ENCODE measurements around the gene RABL6.
"Not testable (repeated sequence)": the region's sequence is repeated elsewhere in the genome, so short reads cannot be mapped to it uniquely, and the experiment has no call there.

RABL6 gene

GRCh38 chr9:136793086-136793946 lies 14.4 kb upstream of the RABL6 start:
- Histone ChIP-seq H3K9me3 (ENCODE audit: low read length) (no peaks in the 10 kb centered on the region), H3K4me1 (ENCODE audit: insufficient read depth, low read length) (peaks cover 22% of the 10 kb centered on the region), H3K27me3 (ENCODE audit: insufficient read depth, low read length) (no peaks in the 10 kb centered on the region), H3K4me3 (ENCODE audit: low read length) (no peak overlapping the region), H3K36me3 (ENCODE audit: insufficient read depth, low read length) (peaks cover 13% of the 10 kb centered on the region), H2AFZ (ENCODE audit: low read depth, low read length) (no peak overlapping the region)

DNA sequence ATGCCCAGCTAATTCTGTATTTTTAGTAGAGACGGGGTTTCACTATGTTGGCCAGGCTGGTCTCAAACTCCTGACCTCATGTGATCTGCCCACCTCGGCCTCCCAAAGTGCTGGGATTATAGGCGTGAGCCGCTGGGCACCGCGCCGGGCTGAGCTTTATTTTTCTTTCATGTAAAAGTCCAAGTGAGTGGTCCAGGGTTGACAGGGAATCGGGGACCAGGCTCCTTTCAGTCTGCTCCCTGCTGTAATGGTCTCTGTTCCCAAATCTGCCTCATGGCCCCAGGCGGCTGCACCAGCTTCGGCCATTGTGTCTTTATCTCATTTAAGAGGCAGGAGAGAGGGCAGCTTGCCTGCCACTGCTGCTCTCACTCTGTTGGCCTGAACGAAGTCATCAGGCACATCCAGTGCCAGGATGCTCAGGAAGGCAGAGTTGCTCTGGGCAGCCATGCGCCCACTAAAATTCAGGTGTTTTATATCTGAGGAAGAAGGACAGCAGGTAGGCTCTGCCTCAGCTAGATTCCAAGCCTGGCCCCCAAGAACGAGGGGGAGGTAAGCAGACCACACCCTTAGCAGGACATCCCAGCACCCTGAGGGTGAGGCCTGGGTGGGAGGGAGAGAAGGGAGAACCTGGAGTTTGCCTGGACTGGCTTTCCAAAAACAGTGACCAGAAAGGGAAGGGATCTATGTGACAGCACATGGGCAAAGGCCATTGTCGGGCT lies 13.3 kb upstream of the RABL6 start:
- H3K4me3 ChIP-seq (ENCODE audit: low read length): no peak overlapping the region
- H3K36me3 ChIP-seq (ENCODE audit: insufficient read depth, low read length): peaks cover 13% of the 10 kb centered on the region
- H3K27me3 ChIP-seq (ENCODE audit: insufficient read depth, low read length): no peaks in the 10 kb centered on the region
- H3K4me1 ChIP-seq (ENCODE audit: insufficient read depth, low read length): peaks cover 22% of the 10 kb centered on the region
- no peak overlapping the region for H2AFZ ChIP-seq (ENCODE audit: low read depth, low read length)
- H3K9me3 ChIP-seq (ENCODE audit: low read length): no peaks in the 10 kb centered on the region

DNA sequence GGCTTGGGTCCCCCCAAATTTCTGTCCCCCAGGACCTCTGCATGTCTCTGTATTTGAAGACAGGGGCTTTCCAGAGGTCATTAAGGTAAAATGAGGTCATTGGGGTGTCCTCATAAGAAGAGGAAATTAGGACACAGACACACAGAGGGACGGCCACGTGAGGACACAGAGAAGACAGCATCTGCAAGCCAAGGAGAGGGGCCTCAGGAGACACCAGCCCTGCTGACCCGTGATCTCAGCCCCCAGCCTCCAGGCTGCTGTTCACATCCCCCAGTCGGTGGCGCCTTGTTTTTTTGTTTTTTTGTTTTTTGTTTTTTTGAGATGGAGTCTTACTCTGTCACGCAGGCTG lies 12.8 kb upstream of the RABL6 start:
- peaks cover 26% of the 10 kb centered on the region for H3K4me1 ChIP-seq (ENCODE audit: insufficient read depth, low read length)
- no peaks in the 10 kb centered on the region for H3K9me3 ChIP-seq (ENCODE audit: low read length)
- no peak overlapping the region for H3K4me3 ChIP-seq (ENCODE audit: low read length)
- H3K36me3 ChIP-seq (ENCODE audit: insufficient read depth, low read length): peaks cover 13% of the 10 kb centered on the region
- H3K27me3 ChIP-seq (ENCODE audit: insufficient read depth, low read length): no peaks in the 10 kb centered on the region
- H2AFZ ChIP-seq (ENCODE audit: low read depth, low read length): no peak overlapping the region

DNA sequence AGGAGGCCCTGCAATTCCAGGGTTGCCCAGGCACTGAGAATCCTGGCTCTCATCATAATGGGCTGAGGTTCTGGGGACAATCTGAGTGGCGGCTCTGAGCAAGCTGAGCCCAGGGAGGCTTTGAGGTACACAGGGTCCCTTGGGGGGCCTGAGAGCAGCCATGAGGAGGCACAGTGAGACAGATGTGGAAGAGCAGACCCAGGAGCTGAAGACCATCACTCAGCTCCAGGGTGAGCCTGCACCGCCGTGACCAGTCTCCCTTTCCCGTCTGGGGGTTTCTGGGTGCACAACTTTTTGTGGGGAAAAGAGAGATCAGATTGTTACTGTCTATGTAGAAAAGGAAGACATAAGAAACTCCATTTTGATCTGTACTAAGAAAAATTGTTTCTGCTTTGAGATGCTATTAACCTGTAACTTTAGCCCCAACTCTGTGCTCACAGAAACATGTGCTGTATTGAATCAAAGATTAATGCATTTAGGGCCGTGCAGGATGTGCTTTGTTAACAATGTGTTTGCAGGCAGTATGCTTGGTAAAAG lies 11.4 kb upstream of the RABL6 start, which contains the start of gene CCDC183:
Gene CCDC183 (plus strand): TSS at position 101 of the 537 bp plus-strand sequence. CDS start 60 bp downstream, at position 161.
- Histone ChIP-seq H3K4me1 (ENCODE audit: insufficient read depth, low read length) (peaks cover 31% of the 10 kb centered on the region), H3K4me3 (ENCODE audit: low read length) (no peak within 1 kb of the TSS)

DNA sequence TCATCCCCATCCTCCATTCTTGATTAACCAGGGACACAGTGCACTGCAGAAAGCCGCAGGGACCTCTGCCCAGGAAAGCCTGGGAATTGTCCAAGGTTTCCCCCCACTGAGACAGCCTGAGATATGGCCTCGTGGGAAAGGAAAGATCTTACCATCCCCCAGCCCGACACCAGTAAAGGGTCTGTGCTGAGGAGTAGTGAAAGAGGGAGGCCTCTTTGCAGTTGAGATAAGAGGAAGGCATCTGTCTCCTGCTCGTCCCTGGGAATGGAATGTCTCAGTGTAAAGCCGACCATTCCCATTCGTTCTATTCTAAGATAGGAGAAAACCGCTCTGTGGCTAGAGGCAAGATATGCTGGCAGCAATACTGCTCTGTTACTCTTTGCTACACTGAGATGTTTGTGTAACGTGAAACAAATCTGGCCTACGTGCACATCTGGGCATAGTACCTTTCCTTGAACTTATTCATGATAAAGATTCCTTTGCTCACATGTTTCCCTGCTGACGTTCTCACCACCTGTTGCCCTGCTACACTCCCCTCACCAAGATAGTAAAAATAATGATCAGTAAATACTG lies 10.9 kb upstream of the RABL6 start:
- Histone ChIP-seq H3K4me1 (ENCODE audit: insufficient read depth, low read length) (peaks cover 33% of the 10 kb centered on the region), H3K36me3 (ENCODE audit: insufficient read depth, low read length) (peaks cover 13% of the 10 kb centered on the region)
- not testable (repeated sequence) for H3K27me3 ChIP-seq (ENCODE audit: insufficient read depth, low read length); H2AFZ ChIP-seq (ENCODE audit: low read depth, low read length); H3K9me3 ChIP-seq (ENCODE audit: low read length); H3K4me3 ChIP-seq (ENCODE audit: low read length)

More for the DNA sequence above, 11.4 kb upstream of the RABL6 start, which contains the start of gene CCDC183:
- Histone ChIP-seq H3K9me3 (ENCODE audit: low read length) (no peaks in the 10 kb centered on the region), H2AFZ (ENCODE audit: low read depth, low read length) (no peak within 1 kb of the TSS), H3K36me3 (ENCODE audit: insufficient read depth, low read length) (peaks cover 13% of the 10 kb centered on the region), H3K27me3 (ENCODE audit: insufficient read depth, low read length) (no peaks in the 10 kb centered on the region)

GRCh38 chr9:136798708-136799078 lies 9.1 kb upstream of the RABL6 start:
- H3K9me3 ChIP-seq (ENCODE audit: low read length): no peaks in the 10 kb centered on the region
- no peaks in the 10 kb centered on the region for H3K27me3 ChIP-seq (ENCODE audit: insufficient read depth, low read length)
- H3K4me1 ChIP-seq (ENCODE audit: insufficient read depth, low read length): peaks cover 33% of the 10 kb centered on the region
- H3K36me3 ChIP-seq (ENCODE audit: insufficient read depth, low read length): peaks cover 2% of the 10 kb centered on the region
- H2AFZ ChIP-seq (ENCODE audit: low read depth, low read length): no peak overlapping the region
- no peak overlapping the region for H3K4me3 ChIP-seq (ENCODE audit: low read length)

- H3K9me3 ChIP-seq (ENCODE audit: low read length): no peaks in the 10 kb centered on the region
- no peaks in the 10 kb centered on the region for H3K27me3 ChIP-seq (ENCODE audit: insufficient read depth, low read length)
- H3K36me3 ChIP-seq (ENCODE audit: insufficient read depth, low read length): no peaks in the 10 kb centered on the region
- no peak overlapping the region for H3K4me3 ChIP-seq (ENCODE audit: low read length)
- no peak overlapping the region for H2AFZ ChIP-seq (ENCODE audit: low read depth, low read length)
- peaks cover 33% of the 10 kb centered on the region for H3K4me1 ChIP-seq (ENCODE audit: insufficient read depth, low read length)
Measured at GRCh38 chr9:136799079-136799853, 8.5 kb upstream of the RABL6 start.

- no peaks in the 10 kb centered on the region for H3K9me3 ChIP-seq (ENCODE audit: low read length)
Measured at GRCh38 chr9:136799854-136800657, 7.7 kb upstream of the RABL6 start.

GRCh38 chr9:136802321-136802720 lies 5.4 kb upstream of the RABL6 start:
- peaks cover 27% of the 10 kb centered on the region for H3K4me1 ChIP-seq (ENCODE audit: insufficient read depth, low read length)
- no peaks in the 10 kb centered on the region for H3K27me3 ChIP-seq (ENCODE audit: insufficient read depth, low read length)
- H2AFZ ChIP-seq (ENCODE audit: low read depth, low read length): no peak overlapping the region
- peaks cover 4% of the 10 kb centered on the region for H3K36me3 ChIP-seq (ENCODE audit: insufficient read depth, low read length)
- no peaks in the 10 kb centered on the region for H3K9me3 ChIP-seq (ENCODE audit: low read length)
- no peak overlapping the region for H3K4me3 ChIP-seq (ENCODE audit: low read length)

More at GRCh38 chr9:136799854-136800657, 7.7 kb upstream of the RABL6 start:
- Histone ChIP-seq H3K4me1 (ENCODE audit: insufficient read depth, low read length) (peaks cover 33% of the 10 kb centered on the region), H3K4me3 (ENCODE audit: low read length) (peak overlapping the region; percentile 46), H3K27me3 (ENCODE audit: insufficient read depth, low read length) (no peaks in the 10 kb centered on the region), H2AFZ (ENCODE audit: low read depth, low read length) (peak overlapping the region; percentile 15), H3K36me3 (ENCODE audit: insufficient read depth, low read length) (peaks cover 4% of the 10 kb centered on the region)

DNA sequence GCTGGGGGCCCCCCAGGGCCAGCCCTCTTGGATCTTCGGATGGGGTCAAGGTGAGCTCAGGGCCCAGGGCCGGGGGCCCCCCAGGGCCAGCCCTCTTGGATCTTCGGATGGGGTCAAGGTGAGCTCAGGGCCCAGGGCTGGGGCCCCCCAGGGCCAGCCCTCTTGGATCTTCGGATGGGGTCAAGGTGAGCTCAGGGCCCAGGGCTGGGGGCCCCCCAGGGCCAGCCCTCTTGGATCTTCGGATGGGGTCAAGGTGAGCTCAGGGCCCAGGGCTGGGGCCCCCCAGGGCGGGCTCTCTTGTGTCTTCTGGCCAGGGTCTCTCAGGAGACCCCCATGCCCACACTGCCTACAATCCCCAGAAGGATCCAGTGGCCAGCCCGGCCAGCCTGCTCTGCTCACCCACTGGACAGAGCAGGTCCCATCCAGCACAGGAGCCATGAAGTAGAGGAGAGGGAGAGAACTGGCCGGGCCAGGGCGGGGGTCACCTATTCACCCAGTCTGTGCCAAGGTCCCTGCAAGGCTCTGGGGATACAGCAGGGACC lies 4.7 kb upstream of the RABL6 start:
- H3K4me1 ChIP-seq (ENCODE audit: insufficient read depth, low read length): peaks cover 27% of the 10 kb centered on the region
- not testable (repeated sequence) for H3K36me3 ChIP-seq (ENCODE audit: insufficient read depth, low read length); H3K27me3 ChIP-seq (ENCODE audit: insufficient read depth, low read length); H3K4me3 ChIP-seq (ENCODE audit: low read length); H2AFZ ChIP-seq (ENCODE audit: low read depth, low read length); H3K9me3 ChIP-seq (ENCODE audit: low read length)

DNA sequence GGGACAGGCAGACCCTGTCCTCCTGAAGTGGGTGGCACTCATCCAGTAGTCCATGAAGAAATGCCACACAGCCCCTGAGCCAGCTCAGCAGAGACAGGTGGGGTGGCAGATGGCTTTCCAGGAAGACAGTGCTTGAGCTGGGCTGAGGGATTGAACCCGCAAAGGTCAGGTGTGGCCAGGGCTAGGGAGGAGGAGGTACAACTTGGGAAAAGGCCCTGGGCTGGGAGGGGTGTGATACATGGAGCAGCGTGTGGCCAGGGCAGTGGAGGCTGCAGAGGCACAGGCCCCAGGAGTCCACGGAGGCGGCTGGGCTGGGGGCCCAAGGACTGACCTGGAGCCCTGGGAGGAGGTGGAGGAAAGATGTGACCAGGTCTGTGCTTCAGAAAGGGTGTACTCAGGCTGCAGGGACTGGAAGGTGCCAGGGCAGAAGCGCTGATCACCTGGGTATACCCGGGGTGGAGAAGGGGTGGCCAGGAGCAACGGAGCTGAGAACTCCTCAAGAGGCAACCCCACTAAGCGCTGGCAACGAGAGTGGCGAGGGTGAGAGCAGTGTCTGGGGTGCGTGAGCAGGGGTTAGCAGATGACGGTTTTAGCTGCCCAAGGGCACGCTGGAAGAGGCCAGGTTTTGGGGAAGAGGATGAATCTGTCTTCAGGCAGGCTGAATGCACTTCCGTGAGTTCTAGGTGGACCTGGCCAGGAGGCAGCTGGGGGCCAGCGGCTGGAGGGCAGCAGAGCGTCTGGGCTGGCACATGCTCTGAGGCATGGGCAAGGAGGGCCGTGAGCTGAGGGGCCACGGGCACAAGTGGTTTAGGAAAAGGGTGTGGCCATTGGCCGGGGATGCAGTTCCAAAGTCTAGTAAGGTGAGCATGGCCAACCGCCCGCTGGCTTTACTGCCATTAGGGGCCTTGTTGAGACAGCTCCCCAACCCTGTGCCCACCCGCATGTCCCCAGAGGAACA lies 3.9 kb upstream of the RABL6 start:
- H3K9me3 ChIP-seq (ENCODE audit: low read length): no peaks in the 10 kb centered on the region

More for the DNA sequence above, 3.9 kb upstream of the RABL6 start:
- Histone ChIP-seq H3K4me3 (ENCODE audit: low read length) (no peak overlapping the region), H3K4me1 (ENCODE audit: insufficient read depth, low read length) (peaks cover 29% of the 10 kb centered on the region), H3K36me3 (ENCODE audit: insufficient read depth, low read length) (peaks cover 4% of the 10 kb centered on the region), H2AFZ (ENCODE audit: low read depth, low read length) (no peak overlapping the region), H3K27me3 (ENCODE audit: insufficient read depth, low read length) (no peaks in the 10 kb centered on the region)

All from neuron (in vitro differentiated cells).